Tibial artery (tissue), 4 donors: ENCODE data around the gene NUDT12.

ENCODE experiments used
- DNase-seq, 2 donors: peaks; one replicate each; pipeline ENCODE4 v3.0.0-alpha.2; 2019
- H3K27ac ChIP-seq, 2 donors: fragments of 200-600 bp; sonication (generic) in 1 of 2; 1 replicate in 1 of 2; 2 replicates in 1 of 2; pipeline ENCODE4 v1.5.1; 2018 to 2019; ENCODE audit warnings: mild to moderate bottlenecking in 1 of 2
- H3K27me3 ChIP-seq, 2 donors: fragments of 200-600 bp; sonication (generic) in 1 of 2; one replicate each; pipeline versions ENCODE4 v1.5.1 to v1.6.0; 2016 to 2019
- H3K36me3 ChIP-seq, 3 donors: fragments of 200-600 bp; sonication (generic) in 2 of 3; one replicate each; pipeline ENCODE4 v1.5.1; 2016 to 2019; ENCODE audit warnings: mild to moderate bottlenecking in 2 of 3
- H3K4me1 ChIP-seq, 4 donors: fragments of 200-600 bp; sonication (generic) in 2 of 4; 1 replicate in 3 of 4; 2 replicates in 1 of 4; pipeline ENCODE4 v1.5.1; 2016 to 2019
- H3K4me3 ChIP-seq, 2 donors: fragments of 200-600 bp; sonication (generic) in 1 of 2; 1 replicate in 1 of 2; 2 replicates in 1 of 2; pipeline ENCODE4 v1.5.1; 2018 to 2019; ENCODE audit warnings: mild to moderate bottlenecking in 2 of 2
- H3K9me3 ChIP-seq, 3 donors: fragments of 200-600 bp; sonication (generic) in 1 of 3; one replicate each; pipeline ENCODE4 v1.5.1; 2016 to 2019
- CTCF ChIP-seq, 2 experiments: fragments of 200-600 bp in 1 of 2; fragments of 450-650 bp in 1 of 2; IDR thresholded peaks; one replicate each; pipeline ENCODE4 v1.5.1; 2017 to 2019; ENCODE audit warnings: antibody characterized with exemption in 2 of 2, mild to moderate bottlenecking in 1 of 2, moderate library complexity in 1 of 2
- intact Hi-C: fragments of 100-400 bp; cut with DNase I; formaldehyde crosslinking; loops from one replicate; pipeline ENCODE4 v1.15.0; 2023; ENCODE audit warnings: low total_unique reads

Gene NUDT12

GRCh38 chr5:103541114-103541513 lies 21.5 kb downstream of the NUDT12 start:
- H3K36me3 ChIP-seq, result no peaks in the 10 kb centered on the region
- intact Hi-C loops, result no loop called here
- H3K9me3 ChIP-seq, result no peaks in the 10 kb centered on the region
- DNase-seq, result no peak
- H3K4me3 ChIP-seq, result no peak overlapping the region
- no peaks in the 10 kb centered on the region for H3K27me3 ChIP-seq
- H3K4me1 ChIP-seq, result no peaks in the 10 kb centered on the region
- H3K27ac ChIP-seq, result no peak overlapping the region
- TF ChIP-seq CTCF (IDR thresholded peaks at IDR 0.05), result no peak

GRCh38 chr5:103539376-103540330 lies 22.9 kb downstream of the NUDT12 start:
- Histone ChIP-seq H3K4me1 (no peaks in the 10 kb centered on the region), H3K9me3 (no peaks in the 10 kb centered on the region), H3K36me3 (no peaks in the 10 kb centered on the region), H3K4me3 (no peak overlapping the region), H3K27me3 (no peaks in the 10 kb centered on the region), H3K27ac (no peak overlapping the region)
- TF ChIP-seq CTCF (IDR thresholded peaks at IDR 0.05), result no peak
- DNase-seq, result no peak
- intact Hi-C loops, result no loop called here

- Histone ChIP-seq H3K9me3 (no peaks in the 10 kb centered on the region), H3K4me1 (no peaks in the 10 kb centered on the region), H3K36me3 (no peaks in the 10 kb centered on the region), H3K27ac (no peak overlapping the region), H3K27me3 (no peaks in the 10 kb centered on the region), H3K4me3 (no peak overlapping the region)
- DNase-seq, result no peak
- no peak for TF ChIP-seq CTCF (IDR thresholded peaks at IDR 0.05)
- intact Hi-C loops, result no loop called here
These were observed 30.4 kb downstream of the NUDT12 start for GRCh38 chr5:103532086-103532734.

GRCh38 chr5:103526164-103526915 lies 36.2 kb downstream of the NUDT12 start:
- Histone ChIP-seq H3K9me3 (no peaks in the 10 kb centered on the region), H3K27ac (no peak overlapping the region), H3K27me3 (no peaks in the 10 kb centered on the region), H3K4me3 (no peak overlapping the region), H3K36me3 (no peaks in the 10 kb centered on the region), H3K4me1 (no peaks in the 10 kb centered on the region)
- no peak for DNase-seq
- intact Hi-C loops, result no loop called here
- no peak for TF ChIP-seq CTCF (IDR thresholded peaks at IDR 0.05)

- no peak for TF ChIP-seq CTCF (IDR thresholded peaks at IDR 0.05)
- H3K4me3 ChIP-seq, result no peak overlapping the region
- H3K27ac ChIP-seq, result no peak overlapping the region
- intact Hi-C loops, result no loop called here
- no peaks in the 10 kb centered on the region for H3K9me3 ChIP-seq
- H3K4me1 ChIP-seq, result no peaks in the 10 kb centered on the region
- no peak for DNase-seq
- H3K27me3 ChIP-seq, result no peaks in the 10 kb centered on the region
- no peaks in the 10 kb centered on the region for H3K36me3 ChIP-seq
These were observed 37.2 kb downstream of the NUDT12 start for GRCh38 chr5:103525361-103525760.
